ENCODE results near the gene FRMPD1. TPM values are rescaled to one million over a fixed set of nuclear protein-coding genes. Genes with fewer than 3 reads are reported as not detected.

FRMPD1 gene
- polyA plus RNA-seq, 6 donors from 2014 or later: not detected

DNA sequence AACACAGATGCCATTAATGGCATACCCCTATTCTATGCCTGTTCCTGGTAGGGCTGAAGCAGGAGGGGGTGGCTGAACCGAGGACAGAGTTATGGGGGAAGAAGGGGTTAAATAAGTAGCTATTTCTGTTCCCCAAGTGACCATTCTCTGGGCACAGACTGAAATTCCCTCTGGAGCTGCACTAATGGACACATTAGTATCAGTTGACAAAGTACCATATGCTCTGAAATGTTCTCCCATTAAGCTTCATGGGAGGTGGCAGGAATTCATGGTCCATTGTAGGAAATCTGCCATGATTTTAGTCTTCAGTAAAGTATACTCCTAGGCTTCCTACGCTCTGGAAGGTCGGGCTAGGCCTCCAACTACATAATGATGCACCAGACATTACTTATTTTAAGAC is 10.5 kb upstream of the FRMPD1 start:
- Mint-ChIP-seq H3K27me3 (peaks cover 14 to 36% (median 24%) of the 10 kb centered on the region in 3 donors), H3K9me3 (peaks cover 0 to 2% (median 0%) of the 10 kb centered on the region in 7 donors), H3K27ac (no peak overlapping the region), H3K36me3 (no peaks in the 10 kb centered on the region), H3K4me1 (no peaks in the 10 kb centered on the region), H3K4me3 (no peak overlapping the region)
- DNase-seq (no peak), ATAC-seq (ENCODE audit: low read depth in 2 of 2) (no peak)

DNA sequence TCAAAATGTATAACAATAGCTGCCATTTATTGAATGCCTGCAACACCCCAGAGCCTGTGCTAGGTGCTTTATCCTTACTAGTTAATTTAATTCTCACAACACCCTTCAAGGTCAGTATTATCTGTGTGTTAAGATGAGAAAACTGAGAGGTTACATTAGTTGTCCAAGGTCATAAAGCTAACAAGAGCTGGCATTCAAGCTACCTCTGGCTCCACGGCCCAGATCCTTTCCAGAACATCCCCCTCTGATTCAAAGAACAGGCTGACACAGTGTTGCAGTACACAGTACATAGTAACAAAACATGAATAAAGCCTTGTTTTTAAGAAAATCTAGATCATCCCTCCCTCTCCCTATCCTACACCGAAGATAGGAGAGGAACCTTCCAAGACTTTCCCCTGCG is 9.4 kb upstream of the FRMPD1 start:
- Mint-ChIP-seq H3K4me3 (no peak overlapping the region), H3K36me3 (no peaks in the 10 kb centered on the region), H3K9me3 (peaks cover 0 to 2% (median 0%) of the 10 kb centered on the region in 7 donors), H3K27me3 (peaks cover 14 to 30% (median 22%) of the 10 kb centered on the region in 3 donors), H3K27ac (no peak overlapping the region), H3K4me1 (no peaks in the 10 kb centered on the region)
- ATAC-seq (ENCODE audit: low read depth in 2 of 2) (no peak), DNase-seq (no peak)

- Mint-ChIP-seq H3K36me3 (no peaks in the 10 kb centered on the region), H3K4me1 (no peaks in the 10 kb centered on the region), H3K27me3 (peaks cover 27 to 28% (median 28%) of the 10 kb centered on the region in 3 donors), H3K9me3 (peaks cover 0 to 2% (median 0%) of the 10 kb centered on the region in 7 donors), H3K27ac (no peak overlapping the region), H3K4me3 (no peak overlapping the region)
- no peak for ATAC-seq (ENCODE audit: low read depth in 2 of 2)
- no peak for DNase-seq
These were observed 7.5 kb upstream of the FRMPD1 start for GRCh38 chr9:37643214-37643613.

DNA sequence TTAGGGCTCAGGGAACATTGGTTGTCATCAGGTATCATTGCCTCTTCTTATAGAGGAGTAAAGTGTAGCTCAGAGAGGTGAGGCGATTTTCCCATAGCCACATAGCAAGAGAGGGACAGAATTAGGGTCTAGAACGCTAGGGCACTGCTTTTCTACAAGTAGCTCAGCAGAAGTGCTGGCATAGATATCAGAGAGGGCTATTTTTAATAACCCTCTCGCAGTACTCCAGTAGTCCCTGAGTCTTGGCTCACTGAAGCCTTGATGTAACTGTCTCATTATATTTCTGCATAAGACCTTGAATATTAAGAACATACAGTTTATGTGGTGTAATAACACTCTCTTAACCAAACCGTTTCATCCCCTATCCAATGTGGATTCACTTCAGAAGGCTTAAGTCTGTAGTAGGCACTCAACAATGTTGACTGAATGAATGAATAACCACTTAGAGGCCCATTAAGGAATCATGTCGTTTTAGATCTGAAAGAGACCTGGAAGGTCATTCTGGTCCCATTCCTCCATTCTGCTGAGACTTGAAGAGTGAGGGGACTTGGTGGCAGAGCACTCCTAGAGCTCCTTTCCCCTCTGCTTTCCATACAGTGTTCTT is 4.7 kb upstream of the FRMPD1 start:
- H3K4me1 Mint-ChIP-seq: peaks cover 4 to 8% (median 5%) of the 10 kb centered on the region in 3 donors

GRCh38 chr9:37650299-37650872 is 368 bp upstream of the FRMPD1 start:
- peaks cover 69 to 71% (median 71%) of the 10 kb centered on the region in 3 donors for H3K27me3 Mint-ChIP-seq
- peaks cover 0 to 2% (median 0%) of the 10 kb centered on the region in 7 donors for H3K9me3 Mint-ChIP-seq
- peaks cover 9 to 19% (median 14%) of the 10 kb centered on the region in 3 donors for H3K4me1 Mint-ChIP-seq

More for the DNA sequence above, 4.7 kb upstream of the FRMPD1 start:
- no peak overlapping the region for H3K27ac Mint-ChIP-seq
- H3K9me3 Mint-ChIP-seq: peaks cover 0 to 2% (median 0%) of the 10 kb centered on the region in 7 donors
- H3K4me3 Mint-ChIP-seq: no peak overlapping the region
- no peak for DNase-seq
- peaks cover 38 to 46% (median 44%) of the 10 kb centered on the region in 3 donors for H3K27me3 Mint-ChIP-seq
- H3K36me3 Mint-ChIP-seq: no peaks in the 10 kb centered on the region
- ATAC-seq (ENCODE audit: low read depth in 2 of 2): no peak

DNA sequence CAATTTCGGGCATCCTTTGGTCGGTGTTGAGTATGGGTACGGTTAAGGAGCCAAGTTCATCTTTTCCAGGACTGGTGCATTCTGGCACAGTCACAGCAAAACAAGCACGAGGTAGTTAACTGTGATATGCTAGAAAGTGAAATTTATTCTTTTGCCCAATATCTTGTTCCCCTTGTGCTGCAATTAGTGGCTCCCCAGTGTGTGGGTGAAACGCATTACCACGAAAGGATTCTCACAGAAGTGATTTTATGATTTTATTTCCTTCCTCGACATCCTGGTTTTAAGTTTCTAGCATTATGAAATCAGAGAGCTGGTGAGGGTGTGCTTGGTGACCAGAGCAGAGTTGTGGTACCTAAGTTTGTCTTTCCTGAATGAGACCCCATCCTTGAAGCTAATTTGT is 1.5 kb downstream of the FRMPD1 start:
- ATAC-seq (ENCODE audit: low read depth in 2 of 2) (no peak), DNase-seq (no peak)
- no peaks in the 10 kb centered on the region for H3K36me3 Mint-ChIP-seq
- peaks cover 9 to 19% (median 14%) of the 10 kb centered on the region in 3 donors for H3K4me1 Mint-ChIP-seq
- H3K27ac Mint-ChIP-seq: no peak overlapping the region
- peaks cover 60 to 72% (median 68%) of the 10 kb centered on the region in 3 donors for H3K27me3 Mint-ChIP-seq
- H3K9me3 Mint-ChIP-seq: peaks cover 0 to 2% (median 0%) of the 10 kb centered on the region in 7 donors
- H3K4me3 Mint-ChIP-seq: peak overlapping the region in 3 of 8 donors; percentile 58 to 83 (median 71)

More at GRCh38 chr9:37650299-37650872, 368 bp upstream of the FRMPD1 start:
- Mint-ChIP-seq H3K4me3 (peak overlapping the region; percentile 80 to 92 (median 84)), H3K36me3 (no peaks in the 10 kb centered on the region), H3K27ac (peak overlapping the region in 1 of 6 donors; percentile 59)
- DNase-seq: no peak
- no peak for ATAC-seq (ENCODE audit: low read depth in 2 of 2)

GRCh38 chr9:37653385-37653784 is 2.6 kb downstream of the FRMPD1 start:
- ATAC-seq (ENCODE audit: low read depth in 2 of 2) (no peak), DNase-seq (no peak)
- Mint-ChIP-seq H3K4me1 (peaks cover 9 to 19% (median 14%) of the 10 kb centered on the region in 3 donors), H3K4me3 (peak overlapping the region in 1 of 8 donors; percentile 58), H3K36me3 (no peaks in the 10 kb centered on the region), H3K27ac (no peak overlapping the region), H3K27me3 (peaks cover 50 to 74% (median 73%) of the 10 kb centered on the region in 3 donors), H3K9me3 (peaks cover 0 to 2% (median 0%) of the 10 kb centered on the region in 7 donors)

DNA sequence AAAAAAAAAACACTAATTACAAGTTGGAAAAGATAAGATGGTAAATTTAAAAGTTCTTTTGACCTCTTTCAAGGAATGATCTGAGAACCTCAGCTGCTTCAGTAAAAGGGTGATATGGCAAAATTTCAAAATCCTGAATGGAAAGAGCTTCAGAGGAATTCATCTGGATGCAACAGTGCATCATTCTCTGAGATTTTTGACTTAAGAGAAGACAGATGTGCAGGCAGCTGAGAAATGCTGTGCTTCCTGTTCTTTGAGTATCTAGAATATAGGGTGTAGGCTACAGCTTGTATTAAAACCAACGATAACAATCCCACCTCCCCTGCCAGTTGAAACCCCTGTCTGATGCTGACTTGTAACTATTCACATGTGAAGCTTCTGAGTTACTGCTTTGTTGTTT is 6.2 kb downstream of the FRMPD1 start:
- DNase-seq (no peak), ATAC-seq (ENCODE audit: low read depth in 2 of 2) (no peak)
- Mint-ChIP-seq H3K4me1 (peaks cover 0 to 2% (median 2%) of the 10 kb centered on the region in 3 donors), H3K4me3 (no peak overlapping the region), H3K9me3 (no peaks in the 10 kb centered on the region), H3K27me3 (peaks cover 41 to 70% (median 65%) of the 10 kb centered on the region in 3 donors), H3K36me3 (no peaks in the 10 kb centered on the region), H3K27ac (no peak overlapping the region)

DNA sequence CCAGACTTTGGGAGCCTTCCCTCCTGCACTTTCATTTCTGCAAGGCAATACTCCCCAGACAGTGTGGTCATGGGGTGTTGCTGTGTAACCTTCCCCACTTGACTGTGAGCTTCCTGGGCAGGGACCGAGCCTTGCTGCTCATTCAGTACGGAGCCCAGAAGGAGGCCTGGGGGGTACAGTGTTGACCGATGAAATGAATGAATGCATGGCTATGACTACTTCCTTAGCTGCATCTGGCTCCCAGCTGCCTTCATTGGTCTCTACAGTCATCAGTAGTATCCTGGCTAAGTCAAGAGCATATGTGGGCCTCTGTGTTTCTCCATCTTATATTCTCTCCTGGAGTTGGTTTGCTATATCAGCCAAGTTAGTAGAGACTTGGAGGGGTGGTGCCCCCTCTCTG is 9.9 kb downstream of the FRMPD1 start:
- no peak overlapping the region for H3K27ac Mint-ChIP-seq
- no peaks in the 10 kb centered on the region for H3K9me3 Mint-ChIP-seq
- ATAC-seq (ENCODE audit: low read depth in 2 of 2) (no peak), DNase-seq (no peak)
- peaks cover 22 to 35% (median 28%) of the 10 kb centered on the region in 3 donors for H3K27me3 Mint-ChIP-seq
- peaks cover 0 to 2% (median 0%) of the 10 kb centered on the region in 3 donors for H3K4me1 Mint-ChIP-seq
- no peaks in the 10 kb centered on the region for H3K36me3 Mint-ChIP-seq
- H3K4me3 Mint-ChIP-seq: no peak overlapping the region

- Mint-ChIP-seq H3K27me3 (peaks cover 16 to 31% (median 25%) of the 10 kb centered on the region in 3 donors), H3K9me3 (no peaks in the 10 kb centered on the region), H3K36me3 (no peaks in the 10 kb centered on the region), H3K4me3 (no peak overlapping the region), H3K27ac (no peak overlapping the region), H3K4me1 (peaks cover 0 to 2% (median 0%) of the 10 kb centered on the region in 3 donors)
- ATAC-seq (ENCODE audit: low read depth in 2 of 2) (no peak), DNase-seq (no peak)
These were observed 13.2 kb downstream of the FRMPD1 start for GRCh38 chr9:37663926-37664325.

DNA sequence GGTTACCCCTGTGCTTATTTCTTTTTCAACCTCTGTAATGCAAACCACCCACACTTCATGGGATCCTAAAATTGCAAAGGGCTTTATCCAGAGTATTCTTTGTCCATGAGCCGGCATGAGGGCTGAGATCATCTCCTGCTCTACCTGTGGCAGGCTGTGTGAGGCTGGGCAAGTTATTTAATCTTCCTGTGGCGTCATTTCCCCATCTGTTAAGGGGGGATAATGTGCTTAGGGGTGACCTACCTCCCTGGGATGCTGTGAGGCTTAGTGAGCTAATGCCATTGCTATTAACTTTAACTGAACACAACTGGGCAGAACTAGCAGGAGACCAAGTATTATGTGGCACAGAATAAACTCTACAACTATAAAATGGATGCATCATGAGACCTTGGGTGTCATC is 17.0 kb downstream of the FRMPD1 start:
- H3K4me3 Mint-ChIP-seq: no peak overlapping the region
- H3K4me1 Mint-ChIP-seq: peaks cover 0 to 2% (median 0%) of the 10 kb centered on the region in 3 donors
- H3K27me3 Mint-ChIP-seq: peaks cover 17 to 20% (median 20%) of the 10 kb centered on the region in 3 donors
- DNase-seq (no peak), ATAC-seq (ENCODE audit: low read depth in 2 of 2) (no peak)
- no peaks in the 10 kb centered on the region for H3K36me3 Mint-ChIP-seq
- no peaks in the 10 kb centered on the region for H3K9me3 Mint-ChIP-seq
- no peak overlapping the region for H3K27ac Mint-ChIP-seq

GRCh38 chr9:37668116-37668601 is 17.4 kb downstream of the FRMPD1 start:
- peaks cover 17 to 20% (median 20%) of the 10 kb centered on the region in 3 donors for H3K27me3 Mint-ChIP-seq

DNA sequence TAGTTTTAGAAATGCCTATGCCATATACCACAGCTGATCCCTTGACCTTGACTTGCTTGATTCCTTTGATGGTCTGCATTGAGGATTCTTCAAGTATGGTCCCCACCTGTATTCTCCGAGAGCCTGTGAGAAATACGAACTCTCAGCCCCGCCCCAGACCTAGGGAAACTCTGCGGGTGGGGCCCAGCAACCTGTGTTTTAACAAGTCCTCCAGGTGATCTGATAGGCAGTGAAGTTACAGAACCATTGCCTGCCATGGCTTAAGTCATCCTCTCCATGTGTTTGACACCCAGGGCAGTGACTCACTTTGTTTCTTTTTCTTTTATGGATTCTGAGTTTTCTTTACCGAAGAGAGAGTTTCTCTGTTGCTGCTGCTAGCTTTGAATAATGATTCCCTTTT is 18.5 kb downstream of the FRMPD1 start:
- peaks cover 0 to 2% (median 0%) of the 10 kb centered on the region in 3 donors for H3K4me1 Mint-ChIP-seq
- no peak overlapping the region for H3K27ac Mint-ChIP-seq
- no peaks in the 10 kb centered on the region for H3K36me3 Mint-ChIP-seq
- peaks cover 17 to 20% (median 20%) of the 10 kb centered on the region in 3 donors for H3K27me3 Mint-ChIP-seq
- no peaks in the 10 kb centered on the region for H3K9me3 Mint-ChIP-seq
- no peak overlapping the region for H3K4me3 Mint-ChIP-seq
- ATAC-seq (ENCODE audit: low read depth in 2 of 2) (no peak), DNase-seq (no peak)

More at GRCh38 chr9:37668116-37668601, 17.4 kb downstream of the FRMPD1 start:
- no peak for DNase-seq
- no peak for ATAC-seq (ENCODE audit: low read depth in 2 of 2)
- Mint-ChIP-seq H3K36me3 (no peaks in the 10 kb centered on the region), H3K4me1 (peaks cover 0 to 2% (median 0%) of the 10 kb centered on the region in 3 donors), H3K27ac (peak overlapping the region in 1 of 6 donors; percentile 27), H3K4me3 (no peak overlapping the region), H3K9me3 (no peaks in the 10 kb centered on the region)

DNA sequence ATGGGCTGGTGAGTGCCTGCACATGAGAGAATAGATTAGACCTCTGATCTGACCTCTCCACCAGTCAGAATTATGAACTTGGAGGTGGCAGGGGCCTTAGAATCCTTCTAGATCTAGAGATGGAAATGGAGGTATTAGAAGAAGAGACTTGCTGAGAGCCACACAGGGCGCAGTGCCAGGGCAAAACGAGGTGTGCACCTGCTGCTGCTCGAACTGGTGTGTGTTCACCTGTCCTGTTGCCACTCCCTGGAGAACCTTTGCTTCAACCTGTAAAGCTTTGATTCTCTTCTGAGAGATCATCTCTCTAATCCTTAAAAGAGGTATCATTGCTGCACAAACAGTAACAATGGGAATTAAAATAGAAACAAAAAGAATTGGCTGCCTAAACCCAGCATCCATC is 24.9 kb downstream of the FRMPD1 start:
- Mint-ChIP-seq H3K4me3 (no peak overlapping the region), H3K27ac (no peak overlapping the region), H3K4me1 (no peaks in the 10 kb centered on the region), H3K9me3 (no peaks in the 10 kb centered on the region), H3K27me3 (peaks cover 2 to 19% (median 8%) of the 10 kb centered on the region in 3 donors), H3K36me3 (no peaks in the 10 kb centered on the region)
- DNase-seq: no peak
- ATAC-seq (ENCODE audit: low read depth in 2 of 2): no peak

All from naive B cell (primary cell).